GM19452 (cell line): Measurements from ENCODE around the gene FBLN7.
"Not testable (repeated sequence)": the region's sequence is repeated elsewhere in the genome, so short reads cannot be mapped to it uniquely, and the experiment has no call there.

Experiments used
- ATAC-seq: cut with Tn5 transposase; IDR thresholded peaks from one replicate; pipeline ENCODE4 v1.9.1; 2021; ENCODE audit not compliant: unreplicated experiment

Gene FBLN7, protein sequence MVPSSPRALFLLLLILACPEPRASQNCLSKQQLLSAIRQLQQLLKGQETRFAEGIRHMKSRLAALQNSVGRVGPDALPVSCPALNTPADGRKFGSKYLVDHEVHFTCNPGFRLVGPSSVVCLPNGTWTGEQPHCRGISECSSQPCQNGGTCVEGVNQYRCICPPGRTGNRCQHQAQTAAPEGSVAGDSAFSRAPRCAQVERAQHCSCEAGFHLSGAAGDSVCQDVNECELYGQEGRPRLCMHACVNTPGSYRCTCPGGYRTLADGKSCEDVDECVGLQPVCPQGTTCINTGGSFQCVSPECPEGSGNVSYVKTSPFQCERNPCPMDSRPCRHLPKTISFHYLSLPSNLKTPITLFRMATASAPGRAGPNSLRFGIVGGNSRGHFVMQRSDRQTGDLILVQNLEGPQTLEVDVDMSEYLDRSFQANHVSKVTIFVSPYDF

DNA sequence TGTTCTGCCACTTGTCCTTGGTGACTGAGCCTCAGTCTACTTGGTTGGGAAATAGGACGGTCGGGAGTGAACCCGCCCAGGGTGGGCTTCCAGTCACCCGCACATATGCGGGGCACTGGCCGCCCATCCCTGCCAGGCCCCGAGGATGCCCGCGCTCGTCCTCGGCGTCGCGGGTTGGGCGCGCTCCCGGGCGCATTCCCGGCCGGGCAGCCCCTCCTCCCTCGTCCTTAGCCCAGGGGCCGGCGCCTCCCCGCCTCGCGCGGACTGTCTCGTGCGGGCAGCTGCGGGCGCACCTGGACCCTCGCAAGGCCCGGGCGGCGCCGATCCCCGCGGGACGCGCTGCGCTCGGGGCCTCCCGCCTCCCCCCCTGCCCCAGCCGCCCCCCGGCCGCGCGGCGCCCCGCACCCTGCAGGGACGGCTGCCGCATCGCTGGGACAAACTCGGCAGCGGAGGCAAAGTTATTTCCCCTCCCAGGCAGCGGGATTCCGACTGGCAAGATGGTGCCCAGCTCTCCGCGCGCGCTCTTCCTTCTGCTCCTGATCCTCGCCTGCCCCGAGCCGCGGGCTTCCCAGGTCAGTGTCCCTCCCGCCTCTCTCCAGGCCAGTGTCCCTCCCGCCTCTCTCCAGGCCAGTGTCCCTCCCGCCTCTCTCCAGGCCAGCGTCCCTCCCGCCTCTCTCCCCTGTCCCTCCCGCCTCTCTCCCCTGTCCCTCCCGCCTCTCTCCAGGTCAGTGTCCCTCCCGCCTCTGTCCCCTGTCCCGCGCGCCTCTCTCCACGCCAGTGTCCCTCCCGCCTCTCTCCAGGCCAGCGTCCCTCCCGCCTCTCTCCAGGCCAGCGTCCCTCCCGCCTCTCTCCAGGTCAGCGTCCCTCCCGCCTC, at the start of gene FBLN7:
Gene FBLN7 (plus strand): TSS at position 227 of the 874 bp plus-strand sequence. CDS start 271 bp downstream, at position 498.
- no peak for ATAC-seq

DNA sequence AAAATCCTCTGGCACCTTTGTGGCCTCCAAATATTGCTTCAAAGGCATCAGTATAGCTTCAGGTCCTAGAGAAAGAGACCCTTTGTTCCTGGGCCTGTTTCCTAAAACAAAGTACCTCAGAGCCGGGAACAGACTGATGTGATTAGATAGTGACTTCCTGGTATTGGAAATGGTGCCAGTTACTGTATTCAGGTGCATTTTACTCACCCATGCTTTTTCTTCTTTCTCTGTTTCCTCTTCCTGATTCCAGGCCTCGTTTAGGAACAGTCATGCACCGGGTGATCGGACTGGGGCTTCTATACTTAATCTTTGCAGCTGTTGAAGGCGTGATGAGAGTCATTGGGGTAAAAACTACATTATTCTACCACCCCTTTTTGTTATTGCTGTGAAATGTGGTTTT, 48.8 kb upstream of the FBLN7 start:
- no peak for ATAC-seq

DNA sequence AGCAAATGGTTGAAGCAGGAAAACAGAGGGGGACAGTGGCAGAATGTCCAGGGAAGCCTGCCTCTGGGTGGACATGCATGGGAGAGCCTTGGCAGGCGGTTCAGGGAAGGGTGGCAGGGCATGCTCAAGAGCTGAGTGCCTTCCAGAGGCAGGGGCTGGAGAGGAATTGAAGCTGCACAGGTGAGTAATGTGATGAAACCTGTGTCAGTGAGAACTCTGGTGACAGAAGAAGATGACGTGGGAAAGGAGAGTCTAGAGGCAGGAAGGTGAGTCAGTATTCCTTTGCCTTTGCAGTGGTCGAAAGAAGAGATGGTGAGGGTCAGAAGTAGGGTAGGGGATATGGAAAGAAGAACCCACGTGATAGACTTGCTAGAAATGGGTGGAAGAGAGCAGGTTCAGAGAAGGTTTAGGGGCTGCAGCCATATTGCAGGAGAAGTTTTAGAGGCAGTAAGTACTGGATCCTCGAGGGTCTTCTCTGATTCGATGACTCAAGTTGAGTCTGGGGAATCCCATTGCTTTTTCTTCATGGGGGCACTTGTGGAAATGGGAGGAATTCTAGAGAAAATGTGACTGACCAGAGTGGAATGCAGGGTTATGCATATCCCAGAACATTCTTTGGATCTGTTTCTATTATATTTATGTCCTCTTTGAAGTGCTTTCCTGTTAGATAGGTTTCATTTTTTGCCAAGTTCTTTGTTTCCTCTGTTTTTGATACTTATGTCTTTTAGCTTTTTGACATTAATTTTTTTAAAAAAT, 45.7 kb upstream of the FBLN7 start:
- no peak for ATAC-seq

DNA sequence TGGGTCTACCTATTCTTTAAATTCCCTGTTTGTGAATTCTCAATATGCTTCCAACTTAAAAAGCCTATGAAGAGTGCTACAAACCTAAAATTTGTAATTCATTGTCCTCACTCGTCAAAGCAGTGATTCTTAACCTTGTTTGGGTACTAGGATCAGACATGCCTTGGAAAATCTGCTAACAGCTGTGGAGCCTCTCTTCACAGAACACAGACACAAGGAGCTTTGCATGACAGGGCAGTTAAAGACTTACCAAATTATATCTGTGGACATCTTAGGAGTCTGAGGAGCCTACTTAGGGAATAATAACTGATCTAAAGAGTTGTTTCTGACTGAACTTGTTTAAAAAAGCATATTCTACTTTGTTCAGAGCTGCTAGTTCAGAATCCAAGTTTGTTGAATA, 45.0 kb upstream of the FBLN7 start:
- no peak for ATAC-seq

GRCh38 chr2:112095681-112096080, 42.5 kb upstream of the FBLN7 start:
- ATAC-seq: no peak

- no peak for ATAC-seq
Observed at GRCh38 chr2:112096098-112096497, 42.1 kb upstream of the FBLN7 start.

GRCh38 chr2:112108178-112108832, 29.9 kb upstream of the FBLN7 start:
- no peak for ATAC-seq

- no peak for ATAC-seq
Observed at GRCh38 chr2:112109278-112109677, 28.9 kb upstream of the FBLN7 start.

- no peak for ATAC-seq
Observed at GRCh38 chr2:112110966-112111365, 27.2 kb upstream of the FBLN7 start.

- not testable (repeated sequence) for ATAC-seq
Observed at GRCh38 chr2:112113354-112113753, 24.8 kb upstream of the FBLN7 start.

GRCh38 chr2:112118148-112118547, 20.0 kb upstream of the FBLN7 start:
- ATAC-seq: no peak

DNA sequence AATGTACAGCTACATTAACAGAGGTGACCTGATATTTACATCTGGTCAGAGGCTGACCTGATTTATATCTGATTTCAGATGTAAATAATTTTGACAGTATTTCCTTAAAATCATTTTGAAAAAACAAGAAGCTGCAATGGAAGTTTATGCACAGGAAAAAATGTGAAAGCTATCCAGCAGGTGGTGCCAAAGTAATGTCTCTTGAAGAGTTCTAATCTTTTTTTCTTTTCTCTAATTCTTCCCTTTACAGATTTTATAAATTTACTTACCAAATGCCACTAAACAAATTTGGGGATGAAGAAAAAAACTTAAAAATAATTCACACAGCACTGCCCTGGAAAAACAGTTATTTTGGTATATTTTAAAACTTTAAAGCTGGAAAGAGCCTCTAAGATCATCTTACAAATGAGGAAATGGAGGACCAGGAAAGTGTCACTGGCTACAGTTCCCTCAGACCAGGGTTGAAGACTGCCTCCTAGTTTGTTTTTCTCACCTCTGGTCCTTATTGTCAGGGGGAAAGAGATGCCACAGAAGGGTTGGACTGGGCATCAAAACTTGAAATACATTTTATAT, 16.4 kb upstream of the FBLN7 start:
- no peak for ATAC-seq

DNA sequence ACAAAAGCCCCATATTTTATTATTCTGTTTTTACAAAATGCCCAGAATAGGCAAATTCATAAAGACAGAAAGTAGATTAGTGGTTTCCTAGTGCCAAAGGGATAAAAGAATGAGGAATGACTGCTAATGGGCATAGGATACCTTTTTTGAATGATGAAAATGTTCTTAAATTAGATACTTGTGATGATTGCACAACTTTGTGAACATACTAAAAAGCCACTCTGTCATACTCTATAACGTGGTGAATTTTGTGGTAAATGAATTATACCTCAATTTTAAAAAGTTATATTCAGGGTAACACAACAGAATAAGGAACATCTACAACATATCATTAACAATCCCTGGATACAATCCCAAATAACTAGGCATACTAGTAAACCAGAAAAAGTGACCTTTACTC, 9.1 kb upstream of the FBLN7 start:
- ATAC-seq: no peak

GRCh38 chr2:112133344-112133743, 4.8 kb upstream of the FBLN7 start:
- no peak for ATAC-seq

GRCh38 chr2:112134120-112134519, 4.1 kb upstream of the FBLN7 start:
- no peak for ATAC-seq

- no peak for ATAC-seq
Observed at GRCh38 chr2:112136096-112136495, 2.1 kb upstream of the FBLN7 start.

DNA sequence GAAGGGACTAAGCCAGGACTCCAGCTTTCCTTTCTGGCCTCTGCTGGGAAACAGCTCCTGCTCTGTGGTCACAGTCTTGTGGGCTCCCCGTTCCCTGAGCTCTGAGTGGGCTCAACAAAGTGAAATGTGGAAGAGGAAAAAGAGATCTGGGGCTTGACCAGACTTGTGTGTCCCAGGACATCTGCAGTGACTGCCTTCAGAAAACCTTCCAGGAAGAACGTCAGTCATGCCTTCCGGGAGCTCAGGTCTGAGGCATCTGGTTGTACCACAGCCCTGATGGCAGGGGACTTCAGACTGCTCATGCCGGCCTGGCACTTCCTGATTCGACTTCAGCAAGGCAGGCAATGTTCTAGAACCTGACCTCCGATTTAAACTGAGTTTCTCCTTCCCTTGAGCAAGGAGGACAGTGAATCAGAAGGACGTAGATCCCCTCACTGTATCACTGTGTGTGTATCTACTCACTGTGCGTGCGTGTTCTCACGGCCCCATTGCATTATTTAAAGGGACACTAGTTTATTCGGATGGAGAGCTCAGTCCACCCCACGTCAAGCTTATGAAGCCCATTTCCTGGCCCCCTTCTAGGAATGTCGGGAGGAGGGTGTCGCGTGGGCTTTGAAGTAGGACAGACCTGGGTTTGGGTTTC, 548 bp upstream of the FBLN7 start:
- ATAC-seq: no peak

DNA sequence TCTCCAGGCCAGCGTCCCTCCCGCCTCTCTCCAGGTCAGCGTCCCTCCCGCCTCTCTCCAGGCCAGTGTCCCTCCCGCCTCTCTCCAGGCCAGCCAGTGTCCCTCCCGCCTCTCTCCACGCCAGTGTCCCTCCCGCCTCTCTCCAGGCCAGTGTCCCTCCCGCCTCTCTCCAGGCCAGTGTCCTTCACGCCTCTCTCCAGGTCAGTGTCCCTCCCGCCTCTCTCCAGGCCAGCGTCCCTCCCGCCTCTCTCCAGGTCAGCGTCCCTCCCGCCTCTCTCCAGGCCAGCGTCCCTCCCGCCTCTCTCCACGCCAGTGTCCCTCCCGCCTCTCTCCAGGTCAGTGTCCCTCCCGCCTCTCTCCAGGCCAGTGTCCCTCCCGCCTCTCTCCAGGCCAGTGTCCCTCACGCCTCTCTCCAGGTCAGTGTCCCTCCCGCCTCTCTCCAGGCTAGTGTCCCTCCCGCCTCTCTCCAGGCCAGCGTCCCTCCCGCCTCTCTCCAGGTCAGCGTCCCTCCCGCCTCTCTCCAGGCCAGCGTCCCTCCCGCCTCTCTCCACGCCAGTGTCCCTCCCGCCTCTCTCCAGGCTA, 939 bp downstream of the FBLN7 start:
- not testable (repeated sequence) for ATAC-seq

- ATAC-seq: not testable (repeated sequence)
Observed at GRCh38 chr2:112139661-112140204, 1.5 kb downstream of the FBLN7 start.
